PFSK-1 (cell line): Measurements from ENCODE around the gene DRP2.

Experiments used
- FOXP2 ChIP-seq: optimal IDR thresholded peaks from 2 replicates; pipeline ENCODE3; 2011; ENCODE audit warnings: borderline replicate concordance, control low read depth, inconsistent platforms; ENCODE audit not compliant: insufficient read depth; ENCODE audit errors: extremely low read length, extremely low read depth
- POLR2AphosphoS5 ChIP-seq: IDR thresholded peaks from 2 replicates; pipeline ENCODE4 v1.6.1; 2012; ENCODE audit warnings: low read depth, mild to moderate bottlenecking, control low read depth, low read length, moderate library complexity
- SIN3A ChIP-seq: IDR thresholded peaks from 2 replicates; pipeline ENCODE4 v1.6.1; 2012; ENCODE audit warnings: mild to moderate bottlenecking, low read length, moderate library complexity, borderline replicate concordance; ENCODE audit not compliant: insufficient read depth
- TAF1 ChIP-seq: IDR thresholded peaks from 2 replicates; pipeline ENCODE4 v1.6.1; 2012; ENCODE audit warnings: low read length, control low read depth, borderline replicate concordance; ENCODE audit not compliant: insufficient read depth
- TF ChIP-seq, protein P1 (sequence below), 2 experiments: IDR thresholded peaks; 2 replicates each; pipeline versions ENCODE4 v1.6.1 to v1.8.0; 2011 to 2012; ENCODE audit warnings: low read depth in 2 of 2, low read length in 2 of 2, control low read depth in 1 of 2, inconsistent platforms in 1 of 2, mild to moderate bottlenecking in 1 of 2, moderate library complexity in 1 of 2; ENCODE audit not compliant: insufficient read depth in 1 of 2

DRP2 gene

DNA sequence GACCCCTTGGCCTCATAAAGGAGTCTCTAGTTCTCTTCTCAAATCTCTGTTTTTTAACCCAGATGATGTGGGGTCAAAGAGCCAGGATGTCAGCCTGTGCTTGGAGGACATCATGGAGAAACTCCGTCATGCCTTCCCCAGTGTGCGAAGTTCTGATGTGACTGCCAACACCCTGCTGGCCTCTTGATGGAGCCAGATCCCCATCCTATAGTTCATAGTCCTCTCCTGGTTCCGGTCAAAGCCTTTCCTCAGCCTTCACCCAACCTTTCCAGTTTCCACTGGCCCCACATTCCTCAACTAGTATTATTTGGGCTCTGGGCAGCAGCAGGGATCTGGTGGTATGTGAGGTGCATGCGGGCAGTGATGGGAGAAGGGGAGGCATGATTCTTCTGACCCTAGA, 40.8 kb downstream of the DRP2 start:
- TF ChIP-seq POLR2AphosphoS5 (no peak), TAF1 (no peak), FOXP2 (no peak), SIN3A (no peak)
- TF ChIP-seq, protein P1, sequence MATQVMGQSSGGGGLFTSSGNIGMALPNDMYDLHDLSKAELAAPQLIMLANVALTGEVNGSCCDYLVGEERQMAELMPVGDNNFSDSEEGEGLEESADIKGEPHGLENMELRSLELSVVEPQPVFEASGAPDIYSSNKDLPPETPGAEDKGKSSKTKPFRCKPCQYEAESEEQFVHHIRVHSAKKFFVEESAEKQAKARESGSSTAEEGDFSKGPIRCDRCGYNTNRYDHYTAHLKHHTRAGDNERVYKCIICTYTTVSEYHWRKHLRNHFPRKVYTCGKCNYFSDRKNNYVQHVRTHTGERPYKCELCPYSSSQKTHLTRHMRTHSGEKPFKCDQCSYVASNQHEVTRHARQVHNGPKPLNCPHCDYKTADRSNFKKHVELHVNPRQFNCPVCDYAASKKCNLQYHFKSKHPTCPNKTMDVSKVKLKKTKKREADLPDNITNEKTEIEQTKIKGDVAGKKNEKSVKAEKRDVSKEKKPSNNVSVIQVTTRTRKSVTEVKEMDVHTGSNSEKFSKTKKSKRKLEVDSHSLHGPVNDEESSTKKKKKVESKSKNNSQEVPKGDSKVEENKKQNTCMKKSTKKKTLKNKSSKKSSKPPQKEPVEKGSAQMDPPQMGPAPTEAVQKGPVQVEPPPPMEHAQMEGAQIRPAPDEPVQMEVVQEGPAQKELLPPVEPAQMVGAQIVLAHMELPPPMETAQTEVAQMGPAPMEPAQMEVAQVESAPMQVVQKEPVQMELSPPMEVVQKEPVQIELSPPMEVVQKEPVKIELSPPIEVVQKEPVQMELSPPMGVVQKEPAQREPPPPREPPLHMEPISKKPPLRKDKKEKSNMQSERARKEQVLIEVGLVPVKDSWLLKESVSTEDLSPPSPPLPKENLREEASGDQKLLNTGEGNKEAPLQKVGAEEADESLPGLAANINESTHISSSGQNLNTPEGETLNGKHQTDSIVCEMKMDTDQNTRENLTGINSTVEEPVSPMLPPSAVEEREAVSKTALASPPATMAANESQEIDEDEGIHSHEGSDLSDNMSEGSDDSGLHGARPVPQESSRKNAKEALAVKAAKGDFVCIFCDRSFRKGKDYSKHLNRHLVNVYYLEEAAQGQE (IDR thresholded peaks at IDR 0.05; ENCODE audit: insufficient read depth in 1 of 2, low read depth in 2 of 2, low read length in 2 of 2) = no peak

DNA sequence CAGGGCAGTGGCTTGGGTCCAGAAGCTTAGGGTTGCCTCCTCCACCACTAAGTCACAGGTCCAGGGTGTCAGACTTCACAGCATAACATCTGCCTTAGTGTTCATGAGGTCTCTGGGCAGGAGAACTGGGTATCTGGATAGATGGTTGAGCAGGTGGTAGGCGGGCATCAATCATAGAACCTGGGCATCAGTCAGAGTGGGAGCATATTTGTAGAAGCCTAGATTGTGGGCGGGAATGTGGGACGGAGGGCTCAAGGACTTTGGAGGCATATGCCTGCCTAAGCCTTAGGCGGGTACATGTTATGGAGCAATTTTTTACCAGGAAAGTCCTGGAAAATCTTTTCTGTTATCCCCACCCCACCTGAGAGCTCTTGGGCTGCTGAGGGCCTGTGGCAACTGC, 43.0 kb downstream of the DRP2 start:
- TF ChIP-seq POLR2AphosphoS5 (no peak), FOXP2 (no peak), SIN3A (no peak), TAF1 (no peak)
- TF ChIP-seq, protein P1 (IDR thresholded peaks at IDR 0.05; ENCODE audit: insufficient read depth in 1 of 2, low read depth in 2 of 2, low read length in 2 of 2) = no peak

DNA sequence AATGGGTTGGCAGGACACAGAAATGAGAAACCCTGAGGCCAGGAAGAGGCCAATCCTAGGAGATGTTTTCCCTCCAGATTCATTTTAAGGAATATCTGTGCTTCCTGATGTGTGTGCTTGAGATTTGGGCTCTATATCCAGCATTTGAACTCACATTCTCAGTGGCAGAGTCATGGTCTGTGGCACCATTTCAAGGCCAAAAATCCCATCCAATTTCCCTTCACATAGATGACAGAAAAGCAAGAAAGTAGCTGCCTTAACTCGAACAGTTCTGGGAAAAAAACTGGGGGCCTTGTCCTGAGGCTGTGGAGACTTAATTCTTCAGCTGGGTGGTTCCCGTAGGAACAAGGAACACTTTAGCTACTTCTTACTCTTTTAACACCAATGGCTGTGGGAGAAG, 44.2 kb downstream of the DRP2 start:
- no peak for TF ChIP-seq POLR2AphosphoS5
- TF ChIP-seq TAF1 = no peak
- no peak for TF ChIP-seq FOXP2
- no peak for TF ChIP-seq SIN3A
- TF ChIP-seq, protein P1 (IDR thresholded peaks at IDR 0.05; ENCODE audit: insufficient read depth in 1 of 2, low read depth in 2 of 2, low read length in 2 of 2) = no peak

DNA sequence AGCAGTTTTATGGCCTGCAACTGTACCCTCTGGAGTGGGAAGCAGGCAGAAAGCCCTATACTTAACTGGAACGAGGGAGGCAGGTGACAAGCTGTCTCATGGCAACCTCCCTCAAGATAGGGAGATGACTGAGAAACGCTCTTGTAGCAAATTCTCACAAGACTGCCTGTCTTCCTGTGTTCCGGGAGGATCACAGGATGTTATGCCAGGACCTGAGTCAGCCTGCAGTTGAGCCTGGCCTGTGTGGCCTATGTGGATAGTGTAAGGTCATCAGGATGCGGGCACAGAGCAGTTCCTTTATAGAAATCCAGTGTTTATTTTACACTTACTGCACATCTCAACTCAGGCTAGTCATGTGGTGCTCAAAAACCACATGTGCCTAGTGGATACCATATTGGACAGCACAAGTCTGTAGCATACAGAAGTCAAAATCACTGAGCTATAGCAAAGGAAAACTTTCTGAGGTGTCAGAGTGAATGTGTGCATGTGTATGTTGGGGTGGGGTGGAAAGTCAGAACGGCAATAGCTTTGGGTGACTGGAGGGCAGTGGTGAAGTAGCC, 46.4 kb downstream of the DRP2 start:
- TF ChIP-seq TAF1 (no peak), SIN3A (no peak), POLR2AphosphoS5 (no peak), FOXP2 (no peak)
- TF ChIP-seq, protein P1 (IDR thresholded peaks at IDR 0.05; ENCODE audit: insufficient read depth in 1 of 2, low read depth in 2 of 2, low read length in 2 of 2) = no peak

DNA sequence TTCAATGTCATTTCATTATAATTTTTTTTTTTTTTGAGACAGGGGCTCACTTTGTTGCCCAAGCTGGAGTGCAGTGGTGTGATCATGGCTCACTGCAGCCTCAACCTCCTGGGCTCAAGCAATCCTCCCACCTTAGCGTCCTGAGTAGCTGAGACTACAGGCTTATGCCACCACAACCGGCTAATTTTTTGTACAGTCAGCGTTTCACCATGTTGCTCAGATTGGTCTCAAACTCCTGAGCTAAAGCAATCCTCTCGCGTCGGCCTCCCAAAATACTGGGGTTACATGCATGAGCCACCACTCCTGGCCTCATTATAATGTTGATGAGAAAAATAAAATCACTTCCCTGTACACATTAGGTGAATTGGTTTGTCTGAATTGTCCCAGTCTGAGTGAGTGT, 54.6 kb downstream of the DRP2 start:
- TF ChIP-seq POLR2AphosphoS5 (no peak), FOXP2 (no peak), TAF1 (no peak), SIN3A (no peak)
- TF ChIP-seq, protein P1 (IDR thresholded peaks at IDR 0.05; ENCODE audit: insufficient read depth in 1 of 2, low read depth in 2 of 2, low read length in 2 of 2) = no peak
